ENCODE data around the gene EVL.

EVL gene

DNA sequence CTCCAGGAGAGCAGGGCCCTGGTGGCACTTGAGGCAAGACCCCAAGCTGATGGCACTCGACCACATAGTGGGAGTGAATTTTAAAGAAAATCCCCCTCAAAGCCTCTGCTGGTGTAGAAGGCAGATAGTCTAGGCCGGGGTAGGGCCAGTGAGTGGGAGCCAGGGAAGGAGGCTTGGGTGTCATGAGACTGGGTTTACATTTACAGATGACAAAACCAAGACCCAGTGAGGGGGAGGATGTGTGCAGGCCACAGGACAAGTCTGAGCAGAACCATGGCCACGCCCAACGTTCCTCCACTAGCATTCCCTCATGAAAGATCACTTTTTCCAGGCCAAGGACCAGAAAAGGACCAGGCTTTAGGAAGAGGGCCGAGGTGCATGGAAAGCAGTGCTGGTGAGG lies 42.0 kb downstream of the EVL start:
- no peak for TF ChIP-seq CTCF (IDR thresholded peaks at IDR 0.05; ENCODE audit: insufficient read depth, low read depth, low read length, missing control alignments)
- no peak for DNase-seq (ENCODE audit: low read depth)
- H3K4me3 ChIP-seq (ENCODE audit: low read depth, low read length) = no peak overlapping the region

- peak; percentile 86 for TF ChIP-seq CTCF (IDR thresholded peaks at IDR 0.05; ENCODE audit: insufficient read depth, low read depth, low read length, missing control alignments)
- DNase-seq (ENCODE audit: low read depth) = peak; percentile 79
Measured at GRCh38 chr14:100108042-100108825, 43.0 kb downstream of the EVL start.

GRCh38 chr14:100108840-100109593 lies 43.8 kb downstream of the EVL start:
- no peak for DNase-seq (ENCODE audit: low read depth)
- TF ChIP-seq CTCF (IDR thresholded peaks at IDR 0.05; ENCODE audit: insufficient read depth, low read depth, low read length, missing control alignments) = no peak

More at GRCh38 chr14:100108042-100108825, 43.0 kb downstream of the EVL start:
- H3K4me3 ChIP-seq (ENCODE audit: low read depth, low read length) = no peak overlapping the region

DNA sequence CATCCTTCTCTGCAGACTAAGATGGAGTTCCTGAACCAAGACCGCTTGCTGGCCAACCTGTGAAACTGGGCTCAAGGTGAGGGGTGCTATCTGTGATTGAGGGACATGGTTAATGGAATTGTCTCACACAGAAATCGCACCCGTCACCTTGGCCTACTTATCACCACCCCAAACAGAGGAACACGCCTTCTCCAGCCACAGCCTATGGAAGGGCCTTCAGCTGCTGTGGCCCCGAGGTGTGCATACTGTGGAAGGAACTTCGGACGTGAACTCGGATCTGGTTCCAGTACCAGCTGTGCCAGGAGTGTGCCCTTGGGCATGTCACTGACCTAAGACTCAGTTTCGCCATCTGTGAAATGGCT lies 44.4 kb downstream of the EVL start:
- no peak for TF ChIP-seq CTCF (IDR thresholded peaks at IDR 0.05; ENCODE audit: insufficient read depth, low read depth, low read length, missing control alignments)

More at GRCh38 chr14:100108840-100109593, 43.8 kb downstream of the EVL start:
- no peak overlapping the region for H3K4me3 ChIP-seq (ENCODE audit: low read depth, low read length)

DNA sequence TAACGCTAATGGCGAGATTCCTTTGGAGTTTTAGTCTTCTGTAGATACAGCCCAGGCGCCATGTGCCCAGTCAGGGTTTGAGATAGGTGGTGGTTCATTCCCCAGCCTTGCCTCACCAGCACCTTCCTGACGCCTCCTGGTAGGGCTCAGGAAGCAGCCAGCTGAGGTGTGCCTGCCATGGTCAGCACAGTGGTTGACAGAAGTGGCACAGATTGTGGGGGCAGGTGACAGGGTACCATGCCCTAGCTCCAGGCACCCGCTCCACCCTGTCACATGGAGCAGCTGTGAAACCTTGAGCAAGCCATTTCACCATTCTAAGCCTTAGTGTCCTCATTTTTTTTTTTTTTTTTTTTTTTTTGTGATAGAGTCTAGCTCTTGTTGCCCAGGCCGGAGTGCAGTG lies 45.6 kb downstream of the EVL start:
- DNase-seq (ENCODE audit: low read depth) = no peak
- no peak overlapping the region for H3K4me3 ChIP-seq (ENCODE audit: low read depth, low read length)
- TF ChIP-seq CTCF (IDR thresholded peaks at IDR 0.05; ENCODE audit: insufficient read depth, low read depth, low read length, missing control alignments) = no peak

More for the DNA sequence above, 44.4 kb downstream of the EVL start:
- DNase-seq (ENCODE audit: low read depth) = no peak
- H3K4me3 ChIP-seq (ENCODE audit: low read depth, low read length) = no peak overlapping the region

- DNase-seq (ENCODE audit: low read depth) = no peak
- TF ChIP-seq CTCF (IDR thresholded peaks at IDR 0.05; ENCODE audit: insufficient read depth, low read depth, low read length, missing control alignments) = no peak
- no peak overlapping the region for H3K4me3 ChIP-seq (ENCODE audit: low read depth, low read length)
Measured at GRCh38 chr14:100111931-100112704, 46.9 kb downstream of the EVL start.
